ENCODE measurements around the gene TRMT10B. TPM values are rescaled to one million over a fixed set of nuclear protein-coding genes. Genes with fewer than 3 reads are reported as not detected.

Gene TRMT10B
- total and polyA plus RNA-seq, 2 of the 13 experiments (the other 11 are each of a cell fraction or from before 2014, with no cell fraction given): 3.1 to 3.9 TPM

GRCh38 chr9:37706290-37706689 lies 47.3 kb upstream of the TRMT10B start:
- no TSS peak for BruUV-seq (replicated peaks)

More at GRCh38 chr9:37706290-37706689, 47.3 kb upstream of the TRMT10B start:
- no peak for DNase-seq (ENCODE audit: low spot score)
- intact Hi-C loops (cut with micrococcal nuclease; ENCODE audit: unreplicated experiment) (no loop called here), in situ Hi-C loops (cut with HindIII; ENCODE audit: extremely low pct_ligation_motif_present, low pct_unique_long_range_greater_than_20kb) (no loop called here)
- Histone ChIP-seq H2AFZ (ENCODE audit: low read length) (no peak overlapping the region), H3K4me2 (ENCODE audit: low read depth, low read length) (no peak overlapping the region), H4K20me1 (ENCODE audit: insufficient read depth, low read length) (no peaks in the 10 kb centered on the region), H3K4me1 (ENCODE audit: insufficient read depth, low read length) (peaks cover 6% of the 10 kb centered on the region), H3K36me3 (replicated peaks in 1 of 2; ENCODE audit: control insufficient read depth in 1 of 2, insufficient read depth in 2 of 2, low read length in 2 of 2) (no peaks in the 10 kb centered on the region), H3K27ac (ENCODE audit: extremely low read length, insufficient read depth, low read length) (no peak overlapping the region), H3K79me2 (ENCODE audit: insufficient read depth, low read length) (no peaks in the 10 kb centered on the region), H3K9ac (ENCODE audit: insufficient read depth, low read depth, low read length) (no peak overlapping the region), H3K9me3 (ENCODE audit: low read length) (no peaks in the 10 kb centered on the region), H3K27me3 (ENCODE audit: control insufficient read depth in 1 of 2, insufficient read depth in 2 of 2, low read length in 2 of 2) (peaks cover 0 to 35% of the 10 kb centered on the region in 2 experiments; a peak in 2 of 5 replicates), H3K4me3 (replicated peaks in 1 of 3; ENCODE audit: insufficient read depth in 1 of 3, low read depth in 2 of 3, low read length in 3 of 3) (no peak overlapping the region)
- POLR2A ChIA-PET: no interaction called here
- ATAC-seq: no peak
- TF ChIP-seq CCAR2 (optimal IDR thresholded peaks at IDR 0.05; ENCODE audit: low read depth, low read length) (no peak), ZZZ3 (CRISPR knock-in tag; IDR thresholded peaks at IDR 0.05; ENCODE audit: borderline replicate concordance) (no peak), SIN3A (IDR thresholded peaks at IDR 0.05; ENCODE audit: borderline replicate concordance, low read depth, low read length) (no peak), SAP130 (CRISPR knock-in tag; IDR thresholded peaks at IDR 0.05; ENCODE audit: low read depth) (no peak), FOXA3 (CRISPR knock-in tag; IDR thresholded peaks at IDR 0.05) (no peak), ZNF563 (CRISPR knock-in tag; IDR thresholded peaks at IDR 0.05) (no peak), KDM3A (CRISPR knock-in tag; IDR thresholded peaks at IDR 0.05; ENCODE audit: low read depth) (no peak), NR1H2 (CRISPR knock-in tag; IDR thresholded peaks at IDR 0.05; ENCODE audit: borderline replicate concordance, low read depth) (no peak), JUND (CRISPR knock-in tag; IDR thresholded peaks at IDR 0.05) (no peak), PAXIP1 (CRISPR knock-in tag; conservative IDR thresholded peaks at IDR 0.05) (no peak), REPIN1 (CRISPR knock-in tag; IDR thresholded peaks at IDR 0.05; ENCODE audit: borderline replicate concordance, low read depth) (no peak), TRAFD1 (CRISPR knock-in tag; IDR thresholded peaks at IDR 0.05; ENCODE audit: borderline replicate concordance) (no peak), ZNF761 (CRISPR knock-in tag; conservative IDR thresholded peaks at IDR 0.05) (no peak), ZBTB3 (CRISPR knock-in tag; IDR thresholded peaks at IDR 0.05; ENCODE audit: borderline replicate concordance, low read depth) (no peak)
- no peak for FAIRE-seq
- CTCF ChIA-PET (ENCODE audit: low intra/inter-chr PET ratio, low total read pairs): no interaction called here
- 60% methylated on average over 3 of the region's 3 CpGs for WGBS (ENCODE audit: low lambda C conversion rate)
